Right renal pelvis (tissue), 4 donors: ENCODE data around the gene CLCN4. TPM values are rescaled to one million over a fixed set of nuclear protein-coding genes. Genes with fewer than 3 reads are reported as not detected.
A peak's percentile ranks its signal among the peaks of the same experiment; 100 is the strongest.

ENCODE experiments used
- DNase-seq, 4 donors: peaks; one replicate each; pipeline ENCODE4 v3.0.0-alpha.2; 2013; ENCODE audit warnings: low read depth in 4 of 4, low spot score in 3 of 4, missing footprints in 1 of 4
- polyA plus RNA-seq, 4 donors: library from polyadenylated mRNA; unstranded; fragments of 120-200 nt; gene quantifications; one replicate each; pipeline ENCODE4 v1.2.1, GENCODE V29; 2013; ENCODE audit not compliant: insufficient read length in 4 of 4

CLCN4 gene
- 1 to 10 TPM; 4.5 to 6.3 (median 5.1) TPM for polyA plus RNA-seq

DNA sequence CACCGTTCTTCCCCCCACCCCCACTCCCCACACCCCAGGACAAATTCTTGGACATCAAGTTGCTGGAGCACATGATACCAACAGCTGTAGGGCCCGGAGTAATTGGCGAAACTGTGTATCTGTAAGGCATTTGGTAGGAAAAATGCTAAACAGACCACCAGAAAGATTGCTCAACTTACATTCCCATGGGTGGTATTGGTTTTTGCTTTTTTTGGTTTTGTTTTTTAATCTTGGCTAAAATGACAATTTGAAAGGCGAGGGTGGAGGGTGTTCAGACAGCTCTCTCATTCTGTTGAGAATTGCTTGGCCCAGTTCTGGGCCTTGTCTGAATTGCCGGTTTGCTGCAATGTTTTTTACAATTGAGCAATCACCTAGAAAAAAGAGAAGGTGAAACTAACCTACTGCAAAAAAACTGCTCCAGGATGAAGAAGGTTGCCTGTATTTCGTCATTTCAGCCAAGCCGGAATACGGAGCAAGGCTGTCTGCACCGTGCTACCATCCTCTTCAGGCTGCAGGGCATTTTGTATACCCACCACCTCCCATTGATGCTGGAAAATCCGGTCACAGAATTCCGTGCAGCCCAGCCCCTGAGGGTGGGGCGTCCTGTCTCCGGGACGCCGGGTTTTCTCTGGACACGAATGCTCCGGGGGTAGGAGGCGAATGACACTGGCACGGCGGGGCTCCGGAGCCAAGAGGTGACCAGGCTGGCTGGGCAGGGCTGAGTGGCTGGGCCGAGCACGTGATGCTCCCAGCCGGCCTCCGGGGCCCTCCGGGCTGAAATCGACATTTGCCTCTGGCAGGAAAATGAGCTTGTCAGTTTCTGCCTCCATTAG lies at the start of gene CLCN4:
TSS of gene CLCN4 (plus strand) at position 777 of the 833 bp plus-strand sequence. CDS start 28,058 bp downstream, outside the sequence.
- DNase-seq = no peak

DNA sequence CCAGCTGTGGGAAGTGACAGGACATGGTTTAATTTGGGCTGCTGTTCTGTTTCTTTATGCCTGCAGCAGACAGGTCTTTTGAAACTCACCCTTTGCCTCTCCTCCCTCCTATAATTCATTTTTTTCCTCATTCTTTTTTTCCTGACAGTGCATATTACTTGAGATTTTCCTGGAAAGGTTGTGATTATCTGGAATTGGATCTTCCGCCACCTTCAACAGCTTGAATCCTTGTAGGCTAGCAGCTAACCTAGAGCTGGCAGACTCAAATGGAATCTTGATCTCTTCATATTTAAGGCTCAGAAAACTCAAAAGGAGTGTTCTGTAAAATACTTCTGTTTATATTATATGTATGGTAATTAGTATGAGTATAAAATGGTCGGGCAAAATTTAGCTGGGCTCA lies 49.3 kb upstream of the CLCN4 start:
- DNase-seq = no peak

DNA sequence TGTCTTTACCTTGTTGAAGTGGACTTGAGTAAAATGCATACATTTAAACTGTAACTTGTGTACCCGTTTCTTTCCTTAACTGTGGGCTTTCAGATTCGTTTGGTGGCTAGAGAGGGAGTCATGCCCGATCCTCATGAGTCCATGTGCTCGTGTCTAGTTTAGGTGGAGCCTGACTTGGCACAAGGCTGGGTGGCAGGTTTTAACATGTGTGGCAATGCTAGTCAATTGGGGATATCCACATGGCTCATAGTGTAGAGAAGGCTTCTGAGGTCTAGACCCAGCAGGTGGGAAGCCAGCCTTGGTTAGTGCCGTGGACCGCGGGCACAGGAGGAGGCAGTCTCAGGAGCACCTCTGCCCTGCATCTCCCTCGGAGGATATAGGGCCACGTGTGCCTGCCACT lies 48.5 kb upstream of the CLCN4 start:
- DNase-seq = no peak

DNA sequence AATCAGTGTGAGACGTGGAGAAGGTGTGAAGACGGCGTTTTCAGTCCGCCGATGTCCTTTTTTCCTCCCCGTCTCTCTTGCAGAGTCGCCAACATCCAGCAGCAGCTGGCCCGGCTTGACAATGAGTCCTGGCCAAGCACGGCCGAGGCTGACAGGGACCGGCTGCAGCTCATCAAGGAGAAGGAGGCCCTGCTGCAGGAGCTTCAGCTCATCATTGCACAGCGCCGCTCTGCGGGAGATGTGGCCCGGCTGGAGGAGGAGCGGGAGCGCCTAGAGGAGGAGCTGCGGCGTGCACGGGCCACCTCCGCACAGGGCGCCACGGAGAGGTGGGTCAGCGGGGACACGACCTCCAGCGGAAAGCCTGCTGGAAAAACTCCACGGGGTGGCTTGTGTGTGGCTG lies 47.1 kb upstream of the CLCN4 start:
- DNase-seq = peak in 3 of 4 donors; percentile 13 to 30 (median 22)

DNA sequence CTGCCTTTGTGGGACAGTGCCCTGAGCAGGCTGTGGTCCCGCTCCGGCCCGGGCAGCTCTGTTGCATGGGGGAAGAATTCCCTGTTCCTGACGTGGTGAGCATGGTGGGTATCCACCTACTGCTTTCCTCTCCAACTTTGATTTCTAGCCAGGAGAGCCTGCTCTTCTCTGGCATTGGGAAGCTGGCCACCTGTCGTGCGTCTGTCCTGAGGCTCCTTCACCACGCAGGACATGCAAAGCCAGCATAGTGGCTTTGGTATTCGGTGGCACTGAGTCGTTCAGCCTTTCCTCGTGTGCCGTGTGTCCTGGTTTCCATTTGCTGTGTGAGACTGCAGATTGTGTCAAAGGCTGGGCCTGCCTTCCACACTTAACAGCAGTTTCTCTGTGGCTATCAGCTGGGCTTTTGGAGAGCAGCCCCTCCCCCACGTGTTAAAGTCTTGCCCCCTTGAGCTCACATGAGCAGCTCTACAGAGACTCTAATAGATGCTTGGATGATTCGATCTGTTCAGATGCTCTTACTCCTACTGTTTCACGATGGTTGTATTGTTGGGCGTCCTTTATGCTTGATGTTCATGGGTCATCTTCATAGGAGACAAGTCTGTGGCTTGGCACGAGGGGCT lies 46.3 kb upstream of the CLCN4 start:
- DNase-seq = no peak

DNA sequence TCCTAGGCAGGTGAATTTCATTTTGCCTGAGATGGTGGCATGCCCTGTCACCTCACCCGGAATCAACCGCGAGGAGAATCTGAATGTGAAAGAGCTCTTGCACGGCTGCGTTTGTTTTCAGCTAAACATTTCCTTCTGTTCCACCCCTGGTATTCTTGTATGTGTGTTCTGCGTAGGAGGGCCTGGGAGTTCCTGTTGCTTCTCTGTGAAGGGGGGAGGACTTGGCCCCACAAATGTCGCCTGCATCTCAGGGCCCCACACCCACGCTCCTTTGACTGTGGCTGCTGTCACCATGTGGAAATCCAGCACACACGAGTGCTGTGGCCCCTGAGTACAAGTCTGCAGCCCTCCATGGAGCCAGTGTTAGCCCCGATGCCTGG lies 45.8 kb upstream of the CLCN4 start:
- no peak for DNase-seq

DNA sequence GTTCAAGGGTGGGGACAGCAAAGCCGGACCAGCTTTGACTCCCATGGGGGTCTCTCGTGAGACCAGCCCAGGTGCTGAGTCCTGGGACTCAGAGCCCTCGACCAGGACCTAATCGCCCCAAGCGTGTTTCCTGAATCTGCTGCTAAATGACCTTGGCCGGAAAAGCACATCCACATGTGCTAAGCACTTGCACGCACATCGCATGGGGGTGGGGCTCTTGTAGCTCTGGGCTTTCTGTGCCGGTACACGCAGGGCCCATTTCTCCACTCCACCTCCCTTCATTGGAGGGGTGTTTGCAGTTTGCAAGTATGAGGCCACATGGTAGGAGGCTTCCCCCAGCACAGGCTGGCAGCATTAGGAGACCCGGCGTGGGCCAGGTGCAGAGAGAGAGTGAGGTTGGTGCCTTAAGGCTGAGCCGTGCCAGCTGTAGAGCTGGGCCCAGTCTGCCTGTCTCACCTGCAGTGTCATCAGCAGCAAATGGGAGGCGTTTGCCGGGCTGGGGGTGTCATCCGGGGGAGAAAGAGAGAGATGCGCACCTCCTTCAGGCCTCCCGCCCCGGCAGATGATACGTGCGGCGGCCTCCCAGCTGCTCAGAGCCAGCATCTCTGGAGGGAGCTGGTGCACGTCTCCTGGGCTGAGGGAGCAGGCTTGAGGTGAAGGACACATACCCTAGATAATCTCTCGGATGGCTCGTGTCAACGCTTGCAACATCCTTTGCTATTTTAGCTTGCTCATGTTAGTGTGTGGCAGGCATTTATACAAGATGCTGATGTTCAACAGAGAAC lies 45.2 kb upstream of the CLCN4 start:
- no peak for DNase-seq

DNA sequence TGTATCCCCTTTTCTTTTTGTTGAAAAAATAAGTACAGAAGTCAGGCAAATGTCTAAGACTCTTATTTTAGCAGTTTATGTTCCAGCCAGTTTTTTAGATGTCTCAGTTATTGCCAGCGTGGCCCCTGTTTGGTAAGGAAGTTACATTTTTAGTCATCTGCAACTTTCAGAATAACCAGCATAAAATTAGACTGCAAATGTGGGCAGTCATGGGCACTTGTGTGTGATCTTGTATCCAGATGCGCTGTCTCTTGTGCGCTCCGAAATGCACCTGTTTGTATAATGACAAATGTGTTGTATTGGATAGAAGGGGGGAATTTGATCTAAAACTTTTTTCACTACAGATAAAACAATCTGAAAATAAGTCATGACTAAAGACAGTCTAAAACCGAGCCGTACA lies 44.3 kb upstream of the CLCN4 start:
- DNase-seq = no peak

DNA sequence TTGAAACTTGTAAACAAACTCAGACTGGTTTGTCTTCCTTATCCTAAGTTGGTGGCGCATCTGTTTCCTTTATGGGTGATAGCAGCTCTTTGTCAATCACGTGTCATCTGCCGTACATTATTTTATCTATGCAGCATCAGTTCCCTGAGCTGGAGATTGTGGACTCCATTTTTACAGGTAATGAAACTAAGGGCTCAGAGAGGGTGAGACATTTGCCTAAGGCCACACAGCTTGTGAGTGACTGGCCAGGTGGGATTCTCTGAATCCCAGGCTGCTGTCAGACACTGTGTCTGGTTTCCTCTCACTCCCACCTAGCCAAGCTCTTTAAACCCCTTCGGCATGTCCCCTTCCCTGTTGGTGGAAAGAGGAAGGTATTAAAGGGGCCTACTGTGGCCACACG lies 41.7 kb upstream of the CLCN4 start:
- no peak for DNase-seq

DNA sequence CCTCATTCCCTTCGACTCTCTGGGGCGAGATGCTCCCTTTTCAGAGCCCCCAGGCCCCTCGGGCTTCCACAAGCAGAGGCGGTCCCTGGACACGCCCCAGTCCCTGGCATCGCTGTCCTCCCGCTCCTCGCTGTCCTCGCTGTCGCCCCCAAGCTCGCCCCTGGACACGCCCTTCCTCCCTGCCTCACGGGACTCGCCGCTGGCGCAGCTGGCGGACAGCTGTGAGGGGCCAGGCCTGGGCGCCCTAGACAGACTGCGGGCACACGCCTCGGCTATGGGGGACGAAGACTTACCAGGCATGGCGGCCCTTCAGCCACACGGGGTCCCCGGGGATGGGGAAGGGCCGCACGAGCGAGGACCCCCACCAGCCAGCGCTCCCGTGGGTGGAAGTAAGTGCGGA lies 39.5 kb upstream of the CLCN4 start:
- DNase-seq = no peak

DNA sequence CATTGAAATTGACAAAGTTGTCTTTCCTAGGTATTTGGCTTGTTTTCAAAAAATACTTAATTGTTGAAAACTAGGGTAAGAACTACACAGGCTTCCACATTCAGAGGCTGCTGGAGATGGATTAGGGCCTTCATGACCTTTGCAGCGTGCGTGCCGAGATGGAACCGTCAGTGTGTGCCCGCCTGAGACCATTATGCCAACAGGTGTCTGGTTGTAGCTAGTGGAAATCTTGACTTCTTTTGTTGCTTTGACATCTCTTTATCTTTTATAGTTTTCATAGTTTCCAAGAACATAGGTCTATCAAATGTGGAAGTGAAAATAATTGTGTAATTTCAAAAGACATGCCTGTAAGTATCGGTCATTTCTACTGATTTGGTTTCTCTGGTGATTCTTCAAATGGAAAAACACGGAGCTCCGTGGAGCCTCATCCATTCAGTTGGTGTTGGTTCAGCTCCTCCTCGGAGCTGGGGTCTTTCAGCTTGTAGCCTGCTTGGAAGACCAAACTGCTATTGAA lies 38.9 kb upstream of the CLCN4 start:
- DNase-seq = no peak

DNA sequence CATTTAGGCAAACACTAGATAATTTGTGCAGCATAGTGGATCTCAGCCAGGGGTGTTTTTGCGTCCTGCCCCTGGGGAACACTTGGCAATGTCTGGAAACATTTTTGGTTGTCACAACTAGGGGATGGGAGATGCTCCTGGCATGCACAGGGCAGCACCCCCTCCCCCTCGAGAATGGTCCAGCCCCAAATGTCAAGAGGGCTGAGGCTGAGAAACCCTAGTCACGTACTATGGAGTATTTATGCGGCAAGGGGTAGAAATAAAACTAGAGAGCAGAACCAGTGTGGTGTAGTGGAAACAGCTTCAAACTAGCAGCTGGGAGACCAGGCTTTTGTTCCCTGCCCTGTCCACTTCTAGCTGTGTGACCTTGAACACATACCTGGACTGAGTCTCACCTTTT lies 38.2 kb upstream of the CLCN4 start:
- no peak for DNase-seq

DNA sequence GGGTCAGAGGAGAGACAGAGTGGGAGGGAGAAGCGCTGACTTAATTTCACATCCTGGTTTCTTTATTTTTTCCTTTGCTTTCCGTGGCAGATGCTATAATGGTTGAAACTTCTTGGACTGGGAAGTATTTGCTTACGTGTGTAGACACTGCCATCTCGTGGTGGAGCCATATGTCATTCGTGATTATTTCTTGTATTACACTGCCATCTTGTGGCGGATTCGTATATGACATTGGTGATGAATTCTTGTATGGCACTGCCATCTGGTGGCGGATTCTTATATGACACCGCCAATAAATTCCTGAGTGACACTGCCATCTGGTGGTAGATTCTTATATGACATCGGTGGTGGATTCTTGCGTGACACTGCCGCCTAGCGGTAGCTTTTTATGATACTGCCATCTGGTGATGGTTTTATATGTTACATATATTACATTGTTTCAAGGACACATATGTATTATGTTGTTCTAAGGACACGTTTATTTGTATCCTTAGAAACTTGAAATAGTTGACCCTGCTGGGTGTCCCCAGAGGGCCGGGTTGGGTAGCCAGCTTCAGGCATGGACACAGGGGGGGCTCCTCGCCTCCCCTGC lies 37.3 kb upstream of the CLCN4 start:
- peak; percentile 44 to 70 (median 48) for DNase-seq

DNA sequence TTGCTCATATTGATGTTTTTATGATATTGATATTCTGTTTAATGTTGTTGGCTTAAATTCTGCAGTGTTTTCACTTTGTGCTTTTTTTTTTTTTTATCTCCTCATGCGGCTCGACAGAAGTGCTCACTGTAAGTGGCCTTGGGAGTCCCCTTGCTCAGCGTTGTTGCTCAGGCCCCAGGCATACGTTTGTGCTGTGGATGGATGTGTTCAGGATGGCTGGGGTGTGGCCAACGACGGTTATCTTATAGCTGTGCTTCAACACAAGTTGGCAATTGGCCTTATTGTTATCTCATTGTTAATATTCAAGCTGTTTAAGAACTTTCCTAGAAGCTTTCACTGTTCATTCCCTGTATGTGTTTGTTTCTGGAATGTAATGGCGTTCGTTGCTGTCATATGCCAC lies 36.4 kb upstream of the CLCN4 start:
- no peak for DNase-seq

DNA sequence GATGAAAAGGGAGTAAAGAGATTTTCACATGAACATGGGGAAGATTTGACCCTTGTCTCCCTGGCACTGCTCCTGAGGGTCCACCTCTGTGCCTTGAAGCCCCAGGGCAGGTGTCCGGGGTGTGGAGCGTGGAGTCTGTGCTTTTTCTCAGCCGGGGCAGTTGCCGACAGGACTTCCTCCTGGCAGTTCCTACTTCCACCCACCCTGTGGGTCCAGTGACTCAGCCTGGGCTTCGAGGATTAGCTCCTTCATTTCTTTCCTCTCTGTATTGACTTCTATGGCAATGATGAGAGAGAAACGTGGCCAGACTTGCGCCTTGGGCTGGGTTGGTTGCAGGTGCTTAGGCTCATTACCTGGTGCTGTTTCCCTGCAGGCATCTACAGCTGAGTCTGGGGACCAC lies 35.9 kb upstream of the CLCN4 start:
- no peak for DNase-seq

DNA sequence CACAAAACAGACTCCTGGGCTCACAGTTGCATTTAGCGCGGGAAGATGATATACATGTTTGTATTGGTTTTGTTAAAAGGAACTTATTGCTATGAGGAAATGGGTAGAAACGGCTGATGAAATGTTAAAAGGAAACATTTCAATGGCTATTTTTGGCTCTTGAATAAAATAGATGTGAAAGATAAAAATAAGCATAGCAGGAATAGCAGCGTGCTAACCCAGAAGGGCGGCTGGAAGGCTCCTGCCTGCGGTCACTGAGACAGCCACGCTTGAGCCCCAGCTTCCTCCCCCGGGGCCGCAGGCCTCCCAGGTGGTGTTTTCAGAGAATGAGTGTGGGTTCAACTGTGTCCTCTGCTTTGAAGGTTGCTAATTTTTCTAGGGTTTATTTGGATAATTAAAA lies 35.0 kb upstream of the CLCN4 start:
- no peak for DNase-seq

DNA sequence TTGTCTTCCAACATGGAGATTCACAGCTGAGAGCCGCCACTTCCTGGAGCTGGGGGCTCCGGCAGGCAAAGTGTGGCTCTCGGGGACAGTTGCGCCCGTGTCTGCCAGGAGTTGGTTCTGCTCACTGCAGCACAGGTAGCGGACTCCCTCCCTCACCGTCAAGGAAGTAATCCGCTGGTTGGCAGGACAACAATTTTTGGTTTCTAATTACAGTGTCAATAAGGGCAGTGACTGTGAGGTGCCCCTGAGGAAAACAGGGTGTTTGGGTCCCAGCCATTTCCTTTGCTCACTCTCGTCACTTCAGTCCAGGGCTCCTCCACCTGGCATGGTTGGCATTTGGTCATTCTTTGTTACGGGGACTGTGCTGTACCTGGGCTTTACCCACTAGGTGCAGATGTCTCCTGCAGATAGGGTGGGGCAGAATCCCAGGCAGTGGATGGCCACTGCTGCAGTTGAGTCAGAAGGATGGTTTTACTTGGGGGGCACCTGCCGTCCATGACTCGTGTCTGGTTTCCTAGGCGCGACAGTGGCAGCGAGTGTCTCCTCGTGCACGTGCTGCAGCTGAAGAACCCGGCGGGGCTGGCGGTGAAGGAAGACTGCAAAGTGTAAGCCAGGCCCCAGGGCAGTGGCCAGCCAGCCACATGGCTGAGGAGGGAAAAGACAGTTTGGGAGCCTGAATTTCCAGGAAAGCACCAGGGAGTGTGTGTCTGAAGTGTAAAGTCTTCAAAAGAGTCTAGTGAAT lies 32.1 kb upstream of the CLCN4 start:
- DNase-seq = no peak

DNA sequence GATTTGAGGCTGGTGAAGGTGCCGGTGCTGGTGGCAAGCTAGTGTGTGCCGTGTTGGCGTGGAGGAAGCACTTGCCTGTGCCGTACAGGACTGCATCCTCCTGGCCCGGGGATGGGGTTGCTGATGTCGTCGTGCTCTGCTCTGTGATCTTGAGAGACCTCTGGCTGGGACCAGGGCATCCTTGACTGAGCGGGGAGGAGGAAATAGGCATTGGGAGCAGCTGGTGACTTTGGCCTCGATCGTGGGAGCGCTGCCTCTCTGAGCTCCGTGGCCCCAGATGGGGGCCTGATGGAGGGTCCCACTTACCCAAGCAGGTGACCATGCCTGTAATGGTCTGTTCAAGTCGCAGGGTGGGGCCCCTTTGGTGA lies 31.5 kb upstream of the CLCN4 start:
- DNase-seq = no peak

DNA sequence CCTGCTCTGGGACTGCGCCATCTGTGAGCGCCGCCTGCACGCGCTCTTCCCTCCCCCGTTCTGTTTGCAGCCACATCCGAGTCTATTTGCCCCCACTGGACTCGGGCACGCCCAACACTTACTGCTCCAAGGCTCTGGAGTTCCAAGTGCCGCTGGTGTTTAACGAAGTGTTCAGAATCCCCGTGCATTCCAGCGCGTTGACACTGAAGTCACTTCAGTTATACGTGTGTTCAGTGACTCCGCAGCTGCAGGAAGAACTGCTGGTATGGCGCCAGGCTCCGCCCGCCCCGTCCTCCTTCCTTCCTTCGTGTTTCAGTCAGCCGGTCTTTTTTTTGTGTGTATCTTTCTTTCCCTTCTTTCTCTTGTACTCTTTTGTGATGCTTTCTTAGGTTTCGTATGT lies 30.7 kb upstream of the CLCN4 start:
- no peak for DNase-seq

DNA sequence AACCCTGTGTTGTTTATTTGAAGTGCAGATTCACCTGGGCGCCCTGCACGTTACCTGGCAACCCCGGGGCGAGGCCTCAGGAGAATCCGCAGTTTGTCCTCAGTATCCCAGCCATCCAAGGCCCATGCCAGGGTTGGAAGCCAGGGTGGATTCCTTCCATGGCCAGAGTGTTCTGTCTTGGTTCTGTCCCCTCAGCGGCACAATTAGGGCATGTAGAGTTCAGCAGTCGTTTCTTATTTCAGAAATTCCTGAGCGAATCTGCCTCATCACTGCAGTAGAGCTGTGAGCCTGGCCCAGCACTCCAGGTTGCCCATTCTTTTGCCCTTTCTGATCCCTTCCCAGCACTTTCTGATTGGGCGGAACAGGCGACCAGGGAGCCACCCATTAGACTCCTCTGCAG lies 29.9 kb upstream of the CLCN4 start:
- DNase-seq = no peak
